Measurements from ENCODE around the gene PPP1R9A. TPM values are rescaled to one million over a fixed set of nuclear protein-coding genes. Genes with fewer than 3 reads are reported as not detected.

PPP1R9A gene
- total RNA-seq, 4 donors from 2014 or later, result 0.51 to 2.7 (median 1.4) TPM

DNA sequence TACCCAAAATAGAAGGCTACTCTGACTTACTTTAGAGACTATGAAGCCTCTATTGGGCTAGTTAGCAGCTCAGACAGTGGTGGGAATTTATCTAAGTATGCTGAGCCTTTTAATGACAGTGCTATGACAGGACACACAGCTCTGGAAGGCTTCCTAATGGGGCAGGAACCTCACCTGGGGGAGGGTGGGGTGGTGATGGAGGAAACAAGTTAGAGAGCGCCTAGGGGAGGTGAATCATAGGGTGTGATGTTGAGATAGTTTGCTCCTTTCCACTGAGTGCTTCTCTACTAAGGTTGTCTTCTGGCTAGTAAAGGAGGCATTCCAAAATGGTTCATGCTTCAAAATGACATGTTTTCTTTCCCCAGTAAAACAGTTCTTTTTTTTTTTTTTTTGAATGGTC lies 42.1 kb downstream of the PPP1R9A start:
- intact Hi-C loops (cut with DNase I; ENCODE audit: low total_unique reads), result no loop called here
- no peak for TF ChIP-seq POLR2A (IDR thresholded peaks at IDR 0.05)
- TF ChIP-seq, protein P1, sequence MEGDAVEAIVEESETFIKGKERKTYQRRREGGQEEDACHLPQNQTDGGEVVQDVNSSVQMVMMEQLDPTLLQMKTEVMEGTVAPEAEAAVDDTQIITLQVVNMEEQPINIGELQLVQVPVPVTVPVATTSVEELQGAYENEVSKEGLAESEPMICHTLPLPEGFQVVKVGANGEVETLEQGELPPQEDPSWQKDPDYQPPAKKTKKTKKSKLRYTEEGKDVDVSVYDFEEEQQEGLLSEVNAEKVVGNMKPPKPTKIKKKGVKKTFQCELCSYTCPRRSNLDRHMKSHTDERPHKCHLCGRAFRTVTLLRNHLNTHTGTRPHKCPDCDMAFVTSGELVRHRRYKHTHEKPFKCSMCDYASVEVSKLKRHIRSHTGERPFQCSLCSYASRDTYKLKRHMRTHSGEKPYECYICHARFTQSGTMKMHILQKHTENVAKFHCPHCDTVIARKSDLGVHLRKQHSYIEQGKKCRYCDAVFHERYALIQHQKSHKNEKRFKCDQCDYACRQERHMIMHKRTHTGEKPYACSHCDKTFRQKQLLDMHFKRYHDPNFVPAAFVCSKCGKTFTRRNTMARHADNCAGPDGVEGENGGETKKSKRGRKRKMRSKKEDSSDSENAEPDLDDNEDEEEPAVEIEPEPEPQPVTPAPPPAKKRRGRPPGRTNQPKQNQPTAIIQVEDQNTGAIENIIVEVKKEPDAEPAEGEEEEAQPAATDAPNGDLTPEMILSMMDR (IDR thresholded peaks at IDR 0.05), result no peak
- WGBS, 2 donors, result 72 to 86% methylated on average over 1 of the region's 1 CpG
- no peak overlapping the region for H3K4me3 ChIP-seq (ENCODE audit: low read depth, poor library complexity, severe bottlenecking)
- no peak for DNase-seq (ENCODE audit: low spot score in 2 of 2)

GRCh38 chr7:94955807-94956206 lies 48.4 kb downstream of the PPP1R9A start:
- TF ChIP-seq, protein P1 (IDR thresholded peaks at IDR 0.05), result no peak
- no peak for TF ChIP-seq POLR2A (IDR thresholded peaks at IDR 0.05)
- 76 to 89% methylated on average over 3 of the region's 3 CpGs for WGBS, 2 donors
- no peak for DNase-seq (ENCODE audit: low spot score in 2 of 2)
- intact Hi-C loops (cut with DNase I; ENCODE audit: low total_unique reads), result no loop called here
- no peak overlapping the region for H3K4me3 ChIP-seq (ENCODE audit: low read depth, poor library complexity, severe bottlenecking)

DNA sequence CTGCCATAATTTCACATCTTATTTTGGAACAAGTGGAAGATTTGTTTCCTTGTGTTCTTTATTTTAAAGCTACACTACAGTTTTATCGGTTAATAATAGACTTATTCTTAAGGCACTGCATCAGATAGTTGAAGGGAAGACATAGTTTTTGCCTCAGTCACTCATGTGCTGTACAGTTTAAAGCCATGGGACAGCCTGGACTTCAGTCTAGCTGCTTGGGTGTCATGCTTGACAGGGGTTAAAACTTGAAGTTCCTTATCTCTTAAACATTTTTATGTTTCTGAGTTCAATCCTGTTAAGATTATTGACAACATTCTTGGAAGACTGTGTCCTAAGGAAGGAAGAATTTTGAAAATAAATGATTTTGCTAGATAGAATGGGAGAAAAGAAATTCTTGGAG lies 49.7 kb downstream of the PPP1R9A start:
- TF ChIP-seq POLR2A (IDR thresholded peaks at IDR 0.05), result no peak
- TF ChIP-seq, protein P1 (IDR thresholded peaks at IDR 0.05), result no peak
- intact Hi-C loops (cut with DNase I; ENCODE audit: low total_unique reads), result no loop called here
- no peak for DNase-seq (ENCODE audit: low spot score in 2 of 2)
- H3K4me3 ChIP-seq (ENCODE audit: low read depth, poor library complexity, severe bottlenecking), result no peak overlapping the region
- WGBS, 2 donors, result 88 to 89% methylated on average over 1 of the region's 1 CpG

- intact Hi-C loops (cut with DNase I; ENCODE audit: low total_unique reads), result no loop called here
- 62 to 69% methylated on average over 2 of the region's 2 CpGs for WGBS, 2 donors
These were observed 55.3 kb downstream of the PPP1R9A start for GRCh38 chr7:94962661-94963060.

GRCh38 chr7:94969434-94970084 lies 62.2 kb downstream of the PPP1R9A start:
- intact Hi-C loops (cut with DNase I; ENCODE audit: low total_unique reads), result no loop called here
- 51 to 73% methylated on average over 7 to 8 of the region's 8 CpGs for WGBS, 2 donors
- TF ChIP-seq POLR2A (IDR thresholded peaks at IDR 0.05), result no peak
- TF ChIP-seq, protein P1 (IDR thresholded peaks at IDR 0.05), result no peak
- DNase-seq (ENCODE audit: low spot score in 2 of 2), result no peak
- no peak overlapping the region for H3K4me3 ChIP-seq (ENCODE audit: low read depth, poor library complexity, severe bottlenecking)

More at GRCh38 chr7:94962661-94963060, 55.3 kb downstream of the PPP1R9A start:
- no peak for DNase-seq (ENCODE audit: low spot score in 2 of 2)
- TF ChIP-seq, protein P1 (IDR thresholded peaks at IDR 0.05), result no peak
- TF ChIP-seq POLR2A (IDR thresholded peaks at IDR 0.05), result no peak
- H3K4me3 ChIP-seq (ENCODE audit: low read depth, poor library complexity, severe bottlenecking), result no peak overlapping the region

DNA sequence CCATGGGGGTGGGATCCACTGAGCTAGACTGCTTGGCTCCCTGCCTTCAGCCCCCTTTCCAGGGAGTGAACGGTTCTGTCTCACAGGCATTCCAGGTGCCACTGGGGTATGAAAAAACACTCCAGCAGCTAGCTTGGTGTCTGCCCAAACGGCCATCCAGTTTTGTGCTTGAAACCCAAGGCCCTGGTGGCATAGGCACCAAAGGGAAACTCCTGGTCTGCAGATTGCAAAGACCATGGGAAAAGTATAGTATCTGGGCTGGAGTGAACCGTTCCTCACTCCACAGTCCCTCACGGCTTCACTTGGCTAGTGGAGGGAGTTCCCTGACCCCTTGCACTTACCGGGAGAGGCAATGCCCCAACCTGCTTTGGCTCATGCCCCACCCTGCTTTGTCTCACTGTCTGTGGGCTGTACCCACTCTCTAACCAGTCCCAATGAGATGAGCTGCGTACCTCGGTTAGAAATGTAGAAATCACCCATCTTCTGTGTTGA lies 62.7 kb downstream of the PPP1R9A start:
- 92 to 94% methylated on average over 7 of the region's 7 CpGs for WGBS, 2 donors
- no peak overlapping the region for H3K4me3 ChIP-seq (ENCODE audit: low read depth, poor library complexity, severe bottlenecking)
- DNase-seq (ENCODE audit: low spot score in 2 of 2), result no peak
- intact Hi-C loops (cut with DNase I; ENCODE audit: low total_unique reads), result no loop called here
- TF ChIP-seq, protein P1 (IDR thresholded peaks at IDR 0.05), result no peak
- TF ChIP-seq POLR2A (IDR thresholded peaks at IDR 0.05), result no peak
